GM23338 (cell line): Measurements from ENCODE around the gene BDP1. TPM values are rescaled to one million over a fixed set of nuclear protein-coding genes. Genes with fewer than 3 reads are reported as not detected.

ENCODE experiments used
- ATAC-seq: fragments of 200-7000 bp; cut with Tn5 transposase; 3 replicates; pipeline ENCODE4 v1.9.1; 2020
- DNase-seq: peaks from one replicate; pipeline ENCODE4 v3.0.0-alpha.2; 2015; ENCODE audit warnings: low spot score
- H2AFZ ChIP-seq: fragments of 200-600 bp; sonication (generic); 2 replicates; pipeline ENCODE4 v1.8.0; 2016; ENCODE audit warnings: antibody characterized with exemption, mild to moderate bottlenecking, moderate library complexity
- H3F3A ChIP-seq: fragments of 200-600 bp; sonication (generic); replicated peaks from 2 replicates; pipeline ENCODE4 v1.8.0; 2017; ENCODE audit warnings: antibody characterized with exemption, mixed run types, low read depth
- H3K27ac ChIP-seq: fragments of 200-600 bp; sonication (generic); 2 replicates; pipeline ENCODE4 v1.6.1; 2016; ENCODE audit warnings: low read depth
- H3K27me3 ChIP-seq: fragments of 200-600 bp; sonication (generic); 2 replicates; pipeline ENCODE4 v1.8.0; 2016; ENCODE audit warnings: mild to moderate bottlenecking, mixed run types, moderate library complexity; ENCODE audit not compliant: insufficient read depth
- H3K36me3 ChIP-seq: fragments of 200-600 bp; sonication (generic); 2 replicates; pipeline ENCODE4 v1.8.0; 2016; ENCODE audit warnings: mild to moderate bottlenecking; ENCODE audit not compliant: insufficient read depth
- H3K4me1 ChIP-seq: fragments of 200-600 bp; sonication (generic); 2 replicates; pipeline ENCODE4 v1.8.0; 2016; ENCODE audit warnings: mild to moderate bottlenecking, moderate library complexity; ENCODE audit not compliant: insufficient read depth
- H3K4me2 ChIP-seq: fragments of 200-600 bp; sonication (generic); 2 replicates; pipeline ENCODE4 v1.7.1; 2017; ENCODE audit warnings: mixed run types
- H3K4me3 ChIP-seq: fragments of 200-600 bp; sonication (generic); 2 replicates; pipeline ENCODE4 v1.6.1; 2016; ENCODE audit warnings: mixed run types
- H3K79me2 ChIP-seq: fragments of 200-600 bp; sonication (generic); replicated peaks from 2 replicates; pipeline ENCODE4 v1.8.0; 2017; ENCODE audit warnings: mild to moderate bottlenecking; ENCODE audit not compliant: insufficient read depth
- H3K9me2 ChIP-seq: fragments of 200-600 bp; sonication (generic); 2 replicates; pipeline ENCODE4 v1.8.0; 2017; ENCODE audit not compliant: insufficient read depth
- H4K20me1 ChIP-seq: fragments of 200-600 bp; sonication (generic); replicated peaks from 2 replicates; pipeline ENCODE4 v1.8.0; 2017; ENCODE audit warnings: mild to moderate bottlenecking; ENCODE audit not compliant: insufficient read depth
- H3K27ac Mint-ChIP-seq: 2 replicates; pipeline ENCODE4 v1.8.0; 2020; ENCODE audit warnings: inconsistent platforms, mild to moderate bottlenecking, moderate library complexity, mixed read lengths
- H3K27me3 Mint-ChIP-seq: 3 replicates; pipeline ENCODE4 v1.8.0; 2022; ENCODE audit warnings: low read depth, mild to moderate bottlenecking, moderate library complexity, mixed read lengths, inconsistent platforms; ENCODE audit not compliant: insufficient read depth, poor library complexity
- H3K36me3 Mint-ChIP-seq: 3 replicates; pipeline ENCODE4 v1.8.0; 2021; ENCODE audit warnings: low read depth, mild to moderate bottlenecking, inconsistent platforms, moderate library complexity, mixed read lengths
- H3K4me1 Mint-ChIP-seq: 3 replicates; pipeline ENCODE4 v1.8.0; 2020; ENCODE audit warnings: mild to moderate bottlenecking, inconsistent platforms, mixed read lengths
- H3K4me3 Mint-ChIP-seq: 3 replicates; pipeline ENCODE4 v1.8.0; 2021; ENCODE audit warnings: moderate library complexity, mild to moderate bottlenecking, inconsistent platforms, mixed read lengths
- H3K9me3 Mint-ChIP-seq: 3 replicates; pipeline ENCODE4 v1.8.0; 2020; ENCODE audit warnings: moderate library complexity, mild to moderate bottlenecking, inconsistent platforms, mixed read lengths
- CREB1 ChIP-seq: fragments of 250-450 bp; sonication (Bioruptor Pico); IDR thresholded peaks from 2 replicates; pipeline ENCODE4 v1.5.0; 2020; ENCODE audit warnings: low read depth, mild to moderate bottlenecking, moderate library complexity
- CTCF ChIP-seq, 2 experiments: fragments of 200-600 bp in 1 of 2; sonication (generic) in 1 of 2; conservative IDR thresholded peaks; 2 replicates each; pipeline versions ENCODE4 v1.5.1 to v1.6.1; 2016 to 2017; ENCODE audit warnings: antibody characterized with exemption in 2 of 2, low read depth in 2 of 2, mild to moderate bottlenecking in 2 of 2, moderate library complexity in 1 of 2
- ETS1 ChIP-seq: IDR thresholded peaks from 2 replicates; pipeline ENCODE4 v1.6.1; 2016; ENCODE audit warnings: antibody characterized with exemption
- EZH2 ChIP-seq: fragments of 200-600 bp; sonication (generic); IDR thresholded peaks from one replicate; pipeline ENCODE4 v1.8.0; 2017; ENCODE audit warnings: antibody characterized with exemption, mild to moderate bottlenecking, low read depth; ENCODE audit not compliant: unreplicated experiment
- EZH2phosphoT487 ChIP-seq: fragments of 200-600 bp; sonication (generic); IDR thresholded peaks from one replicate; pipeline ENCODE4 v1.8.1; 2018; ENCODE audit warnings: antibody characterized with exemption; ENCODE audit not compliant: unreplicated experiment
- JUNB ChIP-seq: IDR thresholded peaks from one replicate; pipeline ENCODE4 v1.6.1; 2016; ENCODE audit warnings: antibody characterized with exemption; ENCODE audit not compliant: unreplicated experiment
- NANOG ChIP-seq: IDR thresholded peaks from 2 replicates; pipeline ENCODE4 v1.6.1; 2016; ENCODE audit warnings: antibody characterized with exemption, borderline replicate concordance
- POLR2AphosphoS5 ChIP-seq: IDR thresholded peaks from 2 replicates; pipeline ENCODE4 v1.6.1; 2016; ENCODE audit warnings: antibody characterized with exemption, low read depth
- REST ChIP-seq: IDR thresholded peaks from one replicate; pipeline ENCODE4 v1.6.1; 2018; ENCODE audit warnings: antibody characterized with exemption; ENCODE audit not compliant: unreplicated experiment
- STAT1 ChIP-seq: IDR thresholded peaks from one replicate; pipeline ENCODE4 v1.6.1; 2016; ENCODE audit warnings: antibody characterized with exemption; ENCODE audit not compliant: unreplicated experiment
- ZNF114 ChIP-seq: fragments of 250-450 bp; sonication (Bioruptor Pico); IDR thresholded peaks from 2 replicates; pipeline ENCODE4 v1.5.0; 2020; ENCODE audit warnings: mild to moderate bottlenecking, moderate library complexity
- ZNF331 ChIP-seq: fragments of 250-450 bp; sonication (Bioruptor Pico); IDR thresholded peaks from 2 replicates; pipeline ENCODE4 v1.5.0; 2020; ENCODE audit warnings: low read depth, mild to moderate bottlenecking, moderate library complexity
- ZNF462 ChIP-seq: fragments of 250-450 bp; sonication (Bioruptor Pico); IDR thresholded peaks from 2 replicates; pipeline ENCODE4 v1.5.0; 2020; ENCODE audit warnings: mild to moderate bottlenecking, moderate library complexity
- polyA plus RNA-seq: library from polyadenylated mRNA; unstranded; fragments of >200 nt; fragmentation: Nextera tagmentation; extraction: Ambion mirVana; gene quantifications from 2 replicates; pipeline ENCODE4 v1.2.1, GENCODE V29; 2016
- total RNA-seq: library from RNA; depleted of rRNA; stranded (reverse); fragments of >200 nt; shearing (Covaris generic); gene quantifications from 2 replicates; pipeline ENCODE4 v1.2.3, GENCODE V29; 2014

Gene BDP1
- total and polyA plus RNA-seq, 2 experiments from 2014 or later: 41.8 to 54.4 TPM

- Mint-ChIP-seq H3K27me3 (peaks cover 3% of the 10 kb centered on the region), H3K4me1 (peaks cover 15% of the 10 kb centered on the region), H3K27ac (no peak overlapping the region), H3K9me3 (no peaks in the 10 kb centered on the region; the same call in 2 of the 3 replicates), H3K36me3 (peaks cover 16% of the 10 kb centered on the region), H3K4me3 (no peak overlapping the region; the same call in 2 of the 3 replicates)
- H2AFZ ChIP-seq: no peak overlapping the region
- no peak overlapping the region for H3K27ac ChIP-seq
- H3K27me3 ChIP-seq: no peaks in the 10 kb centered on the region
- no peak overlapping the region for H3K4me2 ChIP-seq
- no peak for DNase-seq
- H3K79me2 ChIP-seq: peaks cover 71% of the 10 kb centered on the region
- 0 out of 2 replicates have a peak, but pooled peaks cover 5% of the 10 kb centered on the region for H3K36me3 ChIP-seq
- no peaks in the 10 kb centered on the region; the same call in 1 of the 2 replicates for H4K20me1 ChIP-seq
- peaks cover 12% of the 10 kb centered on the region; the same call in 1 of the 2 replicates for H3K4me1 ChIP-seq
- ATAC-seq: no peak
- no peak overlapping the region for H3K4me3 ChIP-seq
- TF ChIP-seq POLR2AphosphoS5: no peak
- TF ChIP-seq CTCF (conservative IDR thresholded peaks at IDR 0.05; ENCODE audit: low read depth in 2 of 2): no peak
- no peak for TF ChIP-seq STAT1
- no peak for TF ChIP-seq ZNF331 (CRISPR knock-in tag)
- TF ChIP-seq EZH2: no peak
- no peak for TF ChIP-seq NANOG
- no peak for TF ChIP-seq ZNF462 (CRISPR knock-in tag)
- no peak for TF ChIP-seq ETS1
- no peak for TF ChIP-seq JUNB
- TF ChIP-seq EZH2phosphoT487: no peak
- no peak for TF ChIP-seq CREB1
- no peak for TF ChIP-seq ZNF114 (CRISPR knock-in tag)
- TF ChIP-seq REST: no peak
- H3K9me2 ChIP-seq: no peaks in the 10 kb centered on the region; the same call in 1 of the 2 replicates
- 0 out of 2 replicates have a peak, but pooled peaks cover 5% of the 10 kb centered on the region for H3F3A ChIP-seq
These were observed 134.5 kb downstream of the BDP1 start for GRCh38 chr5:71589903-71590302.
